Right renal pelvis (tissue), 4 donors: ENCODE data around the gene NUF2. TPM values are rescaled to one million over a fixed set of nuclear protein-coding genes. Genes with fewer than 3 reads are reported as not detected.
"Not testable (repeated sequence)": the region's sequence is repeated elsewhere in the genome, so short reads cannot be mapped to it uniquely, and the experiment has no call there.

ENCODE experiments used
- DNase-seq, 4 donors: peaks; one replicate each; pipeline ENCODE4 v3.0.0-alpha.2; 2013; ENCODE audit warnings: low read depth in 4 of 4, low spot score in 3 of 4, missing footprints in 1 of 4
- polyA plus RNA-seq, 4 donors: library from polyadenylated mRNA; unstranded; fragments of 120-200 nt; gene quantifications; one replicate each; pipeline ENCODE4 v1.2.1, GENCODE V29; 2013; ENCODE audit not compliant: insufficient read length in 4 of 4

The NUF2 gene
- polyA plus RNA-seq, 4 donors = 24.6 to 29.0 (median 26.3) TPM

DNA sequence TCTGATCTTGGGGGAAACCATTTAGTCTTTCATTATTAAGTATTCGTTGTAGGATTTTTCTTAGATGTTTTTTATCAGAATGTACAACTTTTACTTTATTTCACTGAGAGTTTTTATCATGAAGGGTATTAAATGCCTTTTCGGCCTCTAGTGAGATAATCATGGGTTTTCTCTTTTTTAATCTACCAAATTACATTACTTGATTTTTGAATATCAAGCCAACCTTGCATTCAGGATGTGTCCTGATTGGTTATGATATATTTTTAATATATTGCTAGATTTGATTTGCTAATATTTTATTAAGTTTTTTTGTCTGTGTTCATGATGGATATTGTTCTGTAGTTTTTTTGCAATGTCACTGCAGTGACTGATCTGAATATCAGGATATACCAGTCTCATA lies 9.4 kb downstream of the NUF2 start:
- no peak for DNase-seq

DNA sequence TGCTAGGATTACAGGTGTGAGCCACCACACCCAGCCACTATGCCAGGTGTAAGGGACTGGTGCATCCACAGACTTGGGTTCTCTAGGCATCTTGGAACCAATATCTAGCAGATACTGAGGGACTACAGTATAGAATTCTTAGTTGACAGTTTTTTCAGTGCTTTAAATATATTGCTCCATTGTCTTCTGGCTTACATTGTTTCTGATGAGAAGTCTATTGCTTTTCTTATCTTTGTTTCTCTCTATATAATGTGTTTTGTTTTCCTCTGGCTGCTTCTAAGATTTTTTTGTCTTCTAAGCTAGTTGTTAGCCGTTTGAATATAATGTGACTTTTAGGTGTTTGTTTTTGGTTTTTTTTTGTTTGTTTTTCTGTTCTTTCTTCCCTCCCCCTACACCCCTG lies 13.5 kb downstream of the NUF2 start:
- DNase-seq = no peak

DNA sequence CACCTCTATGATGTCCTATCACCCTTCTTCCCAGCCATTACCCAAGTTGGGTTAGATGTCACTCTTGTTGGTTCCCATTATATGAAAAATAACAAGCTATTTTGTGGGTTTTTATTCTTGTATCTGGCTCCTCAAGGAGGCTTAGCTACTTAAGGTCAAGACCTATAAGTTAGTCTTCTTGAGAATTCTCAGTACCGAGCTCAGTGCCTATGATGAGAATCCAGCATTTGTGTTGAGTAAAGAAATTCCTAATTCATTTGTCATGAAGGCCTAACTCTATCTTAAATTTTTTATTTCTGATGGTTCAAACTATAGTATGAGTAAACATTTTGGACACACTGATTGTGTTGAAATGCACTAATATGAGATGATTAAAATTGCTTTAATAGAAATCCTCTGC lies 15.9 kb downstream of the NUF2 start:
- DNase-seq = no peak

- no peak for DNase-seq
These were observed 24.6 kb downstream of the NUF2 start for GRCh38 chr1:163346326-163346870.

DNA sequence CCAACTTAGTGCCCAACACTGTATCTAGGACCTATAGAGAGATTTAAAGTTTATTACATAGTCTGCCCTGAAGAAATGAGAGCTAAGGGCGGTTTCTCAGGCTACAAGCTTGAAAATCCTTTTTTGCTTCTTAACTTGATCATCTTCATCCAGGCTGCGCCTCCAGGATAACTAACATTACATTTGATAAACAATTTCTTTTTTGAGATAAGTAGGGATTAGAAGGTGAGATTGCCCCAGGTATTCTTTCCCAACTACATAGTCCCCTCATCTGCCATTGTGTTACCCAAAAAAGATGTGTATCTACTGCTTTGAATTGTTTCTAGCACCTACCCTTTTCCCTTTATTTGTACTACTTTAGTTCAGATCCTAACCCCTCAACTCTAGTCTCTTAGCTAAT lies 25.4 kb downstream of the NUF2 start:
- DNase-seq = no peak

GRCh38 chr1:163351912-163352311 lies 30.2 kb downstream of the NUF2 start:
- DNase-seq = no peak

DNA sequence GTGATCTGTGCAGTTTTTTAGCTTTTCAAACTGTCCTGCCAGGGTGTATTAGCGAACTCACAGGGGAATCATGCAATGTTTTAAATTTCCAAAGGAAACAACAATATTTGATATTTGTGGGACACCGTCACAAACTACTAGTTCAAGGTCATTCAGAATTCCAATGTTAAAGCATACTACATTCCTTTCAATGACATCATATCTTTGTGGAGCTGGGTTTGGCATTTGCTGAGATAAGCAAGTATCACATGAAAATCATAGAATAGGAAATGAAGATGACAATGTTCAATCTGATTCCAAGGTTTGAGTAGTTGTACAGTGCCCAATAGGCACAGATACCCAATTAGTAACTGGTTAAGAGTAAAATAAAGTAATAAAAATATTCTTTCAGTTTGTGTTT lies 35.6 kb downstream of the NUF2 start:
- no peak for DNase-seq

DNA sequence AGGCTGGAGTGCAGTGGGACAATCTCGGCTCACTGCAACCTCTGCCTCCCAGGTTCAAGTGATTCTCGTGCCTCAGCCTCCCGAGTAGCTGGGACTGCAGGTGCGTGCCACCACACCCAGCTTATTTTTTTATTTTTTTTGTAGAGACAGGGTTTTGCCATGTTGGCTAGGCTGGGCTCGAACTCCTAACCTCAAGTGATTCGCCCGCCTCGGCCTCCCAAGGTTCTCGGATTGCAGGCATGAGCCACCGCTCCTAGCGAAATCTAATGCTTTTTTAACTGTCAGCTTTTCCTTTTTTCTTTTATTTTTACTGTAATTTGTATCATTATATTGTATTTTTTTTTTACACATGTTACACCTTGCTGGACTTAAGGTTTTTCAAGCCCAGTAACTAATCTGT lies 36.4 kb downstream of the NUF2 start:
- not testable (repeated sequence) for DNase-seq

DNA sequence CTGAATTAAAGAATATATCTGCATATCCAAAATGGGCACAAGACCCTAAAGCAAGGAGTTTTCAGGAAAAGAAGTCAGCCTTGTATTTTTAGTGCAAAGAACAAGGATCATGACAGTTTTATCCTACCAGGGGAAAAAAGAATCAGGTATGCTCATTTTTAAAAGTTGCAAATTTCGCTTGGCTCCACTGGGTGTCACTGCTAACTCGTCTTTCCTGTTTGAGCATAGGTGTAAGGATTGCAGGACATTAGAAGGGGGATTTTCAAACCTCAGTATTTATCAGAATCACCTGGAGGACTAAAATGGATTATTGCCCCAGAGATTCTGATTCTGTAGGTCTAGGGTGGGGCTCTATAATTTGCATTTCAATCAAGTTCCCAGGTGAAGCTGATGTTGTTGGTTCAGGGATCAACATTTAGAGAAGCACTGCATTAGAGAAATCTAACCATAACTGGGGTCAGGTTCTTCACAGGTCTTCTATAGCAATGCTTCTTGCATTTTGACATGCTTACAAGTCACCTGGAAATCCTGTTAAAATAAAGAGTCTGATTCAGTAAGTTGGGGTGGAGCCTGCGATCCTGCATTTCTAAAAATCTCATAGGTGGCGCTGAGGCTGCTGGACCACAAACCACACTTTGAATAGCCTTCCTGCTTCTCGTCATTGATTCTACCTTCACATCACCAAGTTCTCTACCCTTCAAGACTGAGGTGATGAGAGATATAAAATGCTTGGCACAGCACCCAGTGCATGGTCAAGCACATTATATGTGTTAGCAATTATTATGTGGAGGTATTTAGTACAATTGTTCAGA lies 39.6 kb downstream of the NUF2 start:
- DNase-seq = no peak

- no peak for DNase-seq
These were observed 43.4 kb downstream of the NUF2 start for GRCh38 chr1:163365186-163365585.

GRCh38 chr1:163366555-163366954 lies 44.8 kb downstream of the NUF2 start:
- no peak for DNase-seq

DNA sequence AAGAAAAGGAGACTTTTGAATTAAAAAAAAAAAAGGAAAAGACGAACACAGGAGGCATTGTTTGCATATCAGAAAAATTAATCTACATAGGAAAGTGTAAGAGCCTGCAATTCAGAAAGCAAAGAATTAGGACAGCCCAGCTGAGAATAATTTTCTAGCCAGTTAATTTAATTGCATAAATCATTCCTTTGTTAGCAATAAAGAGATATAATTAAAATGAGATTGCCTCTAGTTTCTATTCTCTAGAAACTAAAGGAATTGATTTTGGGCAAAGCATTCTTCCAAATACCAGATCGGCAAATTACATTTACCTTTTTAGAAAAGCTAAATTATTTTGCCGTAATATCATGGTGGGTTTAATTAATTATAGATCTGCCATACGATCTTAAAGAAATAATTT lies 46.0 kb downstream of the NUF2 start:
- DNase-seq = no peak

DNA sequence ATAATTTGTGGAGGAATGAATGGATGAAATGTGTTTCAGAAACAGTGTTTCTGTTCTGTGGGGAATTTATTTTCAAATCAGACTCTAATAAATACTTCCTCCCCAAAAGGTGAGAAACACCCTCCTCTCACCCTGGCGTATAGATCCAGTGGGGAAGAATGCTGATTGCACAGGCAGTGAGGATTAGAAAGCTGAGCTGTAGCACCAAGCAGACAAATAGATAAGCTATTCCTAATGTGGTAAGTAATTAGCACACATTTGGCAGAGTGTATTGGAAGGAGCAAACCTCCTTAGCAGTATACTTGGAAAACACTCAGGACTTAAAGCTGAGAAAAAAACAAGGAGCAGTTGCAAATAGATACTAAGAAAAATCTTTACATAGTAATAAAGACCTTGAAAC lies 50.8 kb downstream of the NUF2 start:
- DNase-seq = no peak

- DNase-seq = no peak
These were observed 56.8 kb downstream of the NUF2 start for GRCh38 chr1:163378554-163378953.

DNA sequence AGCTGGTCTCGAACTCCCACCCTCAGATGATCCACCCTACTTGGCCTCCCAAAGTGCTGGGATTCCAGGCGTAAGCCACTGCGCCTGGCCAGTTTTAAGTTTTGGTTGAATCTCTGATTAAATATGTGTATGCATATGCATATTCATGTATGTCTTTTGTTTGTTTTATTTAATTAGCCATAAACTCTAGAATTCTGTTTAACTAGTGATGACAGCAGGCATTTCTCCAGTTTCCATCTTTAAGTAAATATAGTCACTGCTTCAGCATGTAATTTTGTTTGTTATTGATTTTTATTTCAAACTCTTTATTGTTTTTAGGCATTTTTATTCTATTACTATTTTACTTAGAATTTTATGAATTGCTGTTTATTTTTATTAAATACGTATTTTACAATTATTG lies 58.0 kb downstream of the NUF2 start:
- DNase-seq = no peak

DNA sequence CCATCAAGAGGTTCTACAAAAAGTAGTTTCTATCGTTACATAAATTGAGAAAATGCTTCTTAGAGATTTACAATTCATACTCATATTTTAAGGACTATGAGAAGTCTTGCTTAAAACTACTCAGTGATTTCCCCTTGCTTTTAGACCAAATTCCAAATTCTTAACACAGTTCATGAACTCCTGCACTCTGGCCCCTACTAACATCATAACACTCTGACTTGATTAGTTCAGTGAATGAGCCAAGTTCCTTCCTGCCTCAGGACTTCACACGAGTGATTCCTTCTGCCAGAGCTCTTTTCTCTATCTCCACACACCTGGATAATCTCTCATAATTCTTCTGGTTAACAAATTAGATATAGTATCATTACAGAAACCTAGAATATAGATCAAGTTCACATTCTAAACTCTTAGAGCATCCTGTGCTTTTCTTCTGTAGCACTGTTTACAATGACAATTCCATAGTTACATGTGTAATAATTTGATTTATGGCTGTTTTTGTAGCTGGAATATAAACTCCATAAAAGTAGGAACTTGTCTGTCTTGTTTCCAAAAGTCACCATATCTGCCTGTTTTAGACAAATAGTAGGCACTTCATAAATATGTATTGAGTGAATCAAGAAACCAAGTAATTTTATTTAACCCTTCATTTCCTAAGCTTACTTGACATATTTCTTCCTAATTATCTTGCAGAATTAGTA lies 59.9 kb downstream of the NUF2 start:
- DNase-seq = no peak

DNA sequence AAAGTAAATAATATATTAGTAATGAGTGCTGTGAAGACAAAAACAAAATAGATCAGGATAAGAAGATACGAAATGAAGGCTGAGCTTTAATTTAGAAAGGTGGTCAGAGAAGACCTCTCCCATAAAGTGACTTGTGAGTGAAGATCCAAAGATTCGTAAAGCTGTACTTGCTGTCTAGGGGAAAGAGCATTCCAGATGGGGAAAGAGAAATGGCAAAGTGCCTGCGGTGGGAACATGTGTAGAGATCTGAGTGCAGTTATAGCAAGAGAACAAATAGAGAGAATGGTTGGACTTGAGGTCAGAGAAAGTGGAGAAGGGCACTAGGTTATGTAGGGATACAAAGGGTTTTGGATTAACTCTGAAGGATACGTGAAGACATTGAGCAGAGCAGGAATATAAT lies 60.6 kb downstream of the NUF2 start:
- DNase-seq = no peak

DNA sequence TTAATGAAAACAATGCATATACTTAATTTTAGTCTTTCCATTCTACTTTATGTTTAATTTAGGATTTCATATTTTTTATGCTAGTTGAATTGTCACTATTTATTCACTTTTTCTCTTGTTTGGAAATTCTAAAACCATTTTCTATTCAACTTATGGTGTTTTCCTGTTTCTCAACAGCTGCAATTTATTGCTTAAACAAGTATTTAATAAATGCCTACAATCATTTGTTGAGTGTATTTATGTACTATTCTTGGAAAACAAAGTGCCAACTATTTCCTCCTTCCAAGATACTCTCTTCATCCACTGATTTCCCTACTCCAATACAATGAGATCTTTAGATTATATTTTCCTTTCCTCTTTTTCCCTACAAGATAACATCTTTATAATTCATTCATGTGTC lies 65.4 kb downstream of the NUF2 start:
- no peak for DNase-seq

DNA sequence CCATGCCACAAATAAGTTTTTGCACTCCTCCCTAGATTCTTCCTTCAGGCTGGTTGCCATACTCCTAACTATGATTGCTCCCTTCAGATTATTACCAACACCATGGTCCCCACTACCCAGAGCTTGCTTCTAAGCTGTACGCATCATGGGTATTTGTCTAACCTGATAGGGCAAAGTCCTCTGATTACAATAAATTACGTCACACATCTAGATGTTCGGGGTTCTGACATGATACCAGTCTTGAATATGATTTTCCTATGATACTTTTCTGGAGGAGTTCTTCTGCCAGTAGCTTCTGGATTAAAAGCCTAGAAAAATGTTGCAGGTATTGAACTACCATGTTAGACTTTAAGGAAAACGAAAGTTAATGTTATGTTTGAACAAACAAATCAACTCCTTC lies 67.2 kb downstream of the NUF2 start:
- no peak for DNase-seq

DNA sequence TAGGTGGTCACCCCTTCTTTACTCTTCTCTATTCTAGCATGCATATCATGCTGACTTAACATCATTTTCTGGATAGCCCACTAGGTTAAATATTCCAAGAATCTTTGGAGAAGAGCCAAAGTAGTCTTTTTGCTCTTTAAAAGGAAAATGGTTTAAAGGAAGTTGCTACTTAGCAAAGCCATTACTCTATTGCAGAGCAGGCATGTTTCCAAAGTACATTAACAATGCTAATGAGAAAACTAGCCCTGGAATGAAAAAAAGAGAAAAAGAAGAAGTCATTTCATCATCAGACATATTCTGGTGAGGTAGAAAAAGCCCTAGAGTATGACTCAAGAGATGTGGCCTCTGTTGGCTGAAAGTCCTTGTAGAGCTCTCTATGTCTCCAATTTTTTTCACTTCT lies 74.0 kb downstream of the NUF2 start:
- DNase-seq = peak in 2 of 4 donors; percentile 15 to 34

GRCh38 chr1:163397451-163398200 lies 75.9 kb downstream of the NUF2 start:
- DNase-seq = no peak
